HepG2 (cell line): ENCODE results near the gene HOXA6. TPM values are rescaled to one million over a fixed set of nuclear protein-coding genes. Genes with fewer than 3 reads are reported as not detected.

ENCODE experiments used
- ATAC-seq: fragments of 200-7000 bp; cut with Tn5 transposase; 3 replicates; pipeline ENCODE4 v1.9.1; 2020; ENCODE audit warnings: mild to moderate bottlenecking, moderate library complexity
- BruUV-seq: library from RNA; stranded (reverse); fragments of 400-500 nt; replicated peaks from 2 replicates; lab custom pipeline; 2021; lab: Mats Ljungman, UMichigan
- CTCF ChIA-PET: fragments of 300-600 bp; formaldehyde crosslinking; extraction: SDS; loops from one replicate; lab custom pipeline; 2021; ENCODE audit warnings: low total read pairs, inconsistent platforms, low intra/inter-chr PET ratio; lab: Yijun Ruan, JAX
- POLR2A ChIA-PET: fragments of 350-600 bp; sonication (Branson Sonifier 250); formaldehyde crosslinking; loops from one replicate; lab custom pipeline; 2020; ENCODE audit warnings: antibody characterized with exemption, inconsistent platforms; lab: Yijun Ruan, JAX
- DNase-seq: peaks from one replicate; pipeline ENCODE4 v3.0.0-alpha.2; 2015; ENCODE audit warnings: low spot score
- FAIRE-seq: peaks from 3 replicates; lab custom pipeline; 2011; peaks lifted over from hg19 to GRCh38; lab: Jason Lieb, UNC
- H2AFZ ChIP-seq: one replicate; pipeline ENCODE4 v1.6.1; 2011; ENCODE audit warnings: low read length, inconsistent platforms
- H3K27ac ChIP-seq: fragments of 300-600 bp; 3 replicates; pipeline ENCODE4 v1.8.0; 2011; ENCODE audit warnings: mixed run types, mild to moderate bottlenecking, mixed read lengths, low read length, inconsistent platforms; ENCODE audit not compliant: insufficient read depth; ENCODE audit errors: extremely low read length
- H3K27me3 ChIP-seq, 2 experiments: fragments of 200-600 bp in 1 of 2; 2 replicates in 1 of 2; 3 replicates in 1 of 2; pipeline versions ENCODE4 v1.6.0 to v1.8.0; 2011; ENCODE audit warnings: low read length in 2 of 2, mild to moderate bottlenecking in 2 of 2, moderate library complexity in 2 of 2, inconsistent platforms in 1 of 2; ENCODE audit not compliant: insufficient read depth in 2 of 2, control insufficient read depth in 1 of 2
- H3K36me3 ChIP-seq, 2 experiments: fragments of 200-600 bp in 1 of 2; replicated peaks in 1 of 2; 2 replicates in 1 of 2; 3 replicates in 1 of 2; pipeline versions ENCODE4 v1.5.1 to v1.8.0; 2011; ENCODE audit warnings: low read length in 2 of 2, inconsistent platforms in 1 of 2; ENCODE audit not compliant: insufficient read depth in 2 of 2, control insufficient read depth in 1 of 2
- H3K4me1 ChIP-seq: 2 replicates; pipeline ENCODE4 v1.5.1; 2012; ENCODE audit warnings: low read length, inconsistent platforms; ENCODE audit not compliant: insufficient read depth
- H3K4me2 ChIP-seq: 2 replicates; pipeline ENCODE4 v1.6.0; 2011; ENCODE audit warnings: low read depth, low read length, inconsistent platforms
- H3K4me3 ChIP-seq, 3 experiments: fragments of 200-600 bp in 1 of 3; sonication (generic), shearing (Covaris generic) in 1 of 3; replicated peaks in 1 of 3; 2 replicates each; pipeline ENCODE4 v1.5.1; 2011 to 2016; ENCODE audit warnings: low read length in 3 of 3, inconsistent platforms in 2 of 3, low read depth in 2 of 3, mild to moderate bottlenecking in 2 of 3, control low read depth in 1 of 3, mixed read lengths in 1 of 3; ENCODE audit not compliant: insufficient read depth in 1 of 3
- H3K79me2 ChIP-seq: one replicate; pipeline ENCODE4 v1.6.1; 2011; ENCODE audit warnings: low read length, inconsistent platforms; ENCODE audit not compliant: insufficient read depth
- H3K9ac ChIP-seq: 2 replicates; pipeline ENCODE4 v1.6.0; 2011; ENCODE audit warnings: mild to moderate bottlenecking, low read depth, low read length, inconsistent platforms; ENCODE audit not compliant: insufficient read depth
- H3K9me3 ChIP-seq: 2 replicates; pipeline ENCODE4 v1.5.1; 2012; ENCODE audit warnings: mild to moderate bottlenecking, low read length
- H4K20me1 ChIP-seq: 2 replicates; pipeline ENCODE4 v1.6.0; 2011; ENCODE audit warnings: inconsistent platforms, mild to moderate bottlenecking, low read length, moderate library complexity; ENCODE audit not compliant: insufficient read depth
- ARID3A ChIP-seq: IDR thresholded peaks from 2 replicates; pipeline ENCODE4 v1.6.1; 2012; ENCODE audit warnings: low read depth, low read length, improper control_type of control experiment
- CCAR2 ChIP-seq: fragments of 200-400 bp; formaldehyde crosslinking; optimal IDR thresholded peaks from 2 replicates; pipeline ENCODE3; 2018; ENCODE audit warnings: low read depth, mild to moderate bottlenecking, low read length, moderate library complexity
- EED ChIP-seq: sonication (generic); formaldehyde crosslinking; IDR thresholded peaks from 2 replicates; pipeline ENCODE4 v1.5.0; 2020; ENCODE audit warnings: mild to moderate bottlenecking, missing genetic modification reagents
- FLYWCH1 ChIP-seq: sonication (generic); formaldehyde crosslinking; IDR thresholded peaks from 2 replicates; pipeline ENCODE4 v1.8.1; 2023; ENCODE audit warnings: mild to moderate bottlenecking, missing genetic modification reagents
- HDAC2 ChIP-seq: sonication (generic); formaldehyde crosslinking; IDR thresholded peaks from 2 replicates; pipeline ENCODE4 v1.4.0; 2020; ENCODE audit warnings: missing genetic modification reagents
- HES4 ChIP-seq: sonication (generic); formaldehyde crosslinking; IDR thresholded peaks from 2 replicates; pipeline ENCODE4 v1.9.0; 2021; ENCODE audit warnings: mild to moderate bottlenecking, missing genetic modification reagents, borderline replicate concordance
- MEIS2 ChIP-seq: sonication (generic); formaldehyde crosslinking; IDR thresholded peaks from 2 replicates; pipeline ENCODE4 v1.9.0; 2021; ENCODE audit warnings: mild to moderate bottlenecking, missing genetic modification reagents
- NR2F6 ChIP-seq, 2 experiments: IDR thresholded peaks; 2 replicates each; pipeline ENCODE4 v1.6.1; 2016; ENCODE audit warnings: antibody characterized with exemption in 1 of 2, mild to moderate bottlenecking in 1 of 2
- NR3C1 ChIP-seq: sonication (generic); formaldehyde crosslinking; IDR thresholded peaks from 2 replicates; pipeline ENCODE4 v1.4.0; 2020; ENCODE audit warnings: missing genetic modification reagents
- RAD21 ChIP-seq: fragments of 450-650 bp; formaldehyde crosslinking; IDR thresholded peaks from 2 replicates; pipeline ENCODE4 v1.5.0; 2020; ENCODE audit warnings: mild to moderate bottlenecking
- RBM39 ChIP-seq: fragments of 200-400 bp; formaldehyde crosslinking; IDR thresholded peaks from one replicate; pipeline ENCODE4 v1.6.1; 2018; ENCODE audit warnings: antibody characterized with exemption, mild to moderate bottlenecking, low read depth, low read length; ENCODE audit not compliant: poor library complexity, severe bottlenecking
- RFX5 ChIP-seq: IDR thresholded peaks from 2 replicates; pipeline ENCODE4 v1.6.1; 2011; ENCODE audit warnings: low read depth, low read length, improper control_type of control experiment
- SMYD3 ChIP-seq: sonication (generic); formaldehyde crosslinking; IDR thresholded peaks from 2 replicates; pipeline ENCODE4 v1.8.1; 2023; ENCODE audit warnings: mild to moderate bottlenecking, missing genetic modification reagents
- TGIF2 ChIP-seq: IDR thresholded peaks from 2 replicates; pipeline ENCODE4 v1.6.1; 2016; ENCODE audit warnings: control low read depth, missing compliant biosample characterization
- U2AF2 ChIP-seq: fragments of 200-400 bp; formaldehyde crosslinking; IDR thresholded peaks from 2 replicates; pipeline ENCODE4 v1.6.1; 2017; ENCODE audit warnings: low read depth, mild to moderate bottlenecking, low read length
- XRCC5 ChIP-seq: fragments of 200-400 bp; formaldehyde crosslinking; optimal IDR thresholded peaks from 2 replicates; pipeline ENCODE3; 2017; ENCODE audit warnings: mild to moderate bottlenecking, low read length
- ZFY ChIP-seq: sonication (generic); formaldehyde crosslinking; IDR thresholded peaks from 2 replicates; pipeline ENCODE4 v1.4.0; 2020; ENCODE audit warnings: missing genetic modification reagents
- ZKSCAN1 ChIP-seq: fragments of 150-350 bp; IDR thresholded peaks from 2 replicates; pipeline ENCODE4 v1.6.1; 2014; ENCODE audit warnings: low read length
- ZNF253 ChIP-seq: sonication (generic); formaldehyde crosslinking; IDR thresholded peaks from 2 replicates; pipeline ENCODE4 v1.8.0; 2022; ENCODE audit warnings: mild to moderate bottlenecking, missing genetic modification reagents, borderline replicate concordance
- ZNF773 ChIP-seq: sonication (generic); formaldehyde crosslinking; IDR thresholded peaks from 2 replicates; pipeline ENCODE4 v1.4.0; 2020; ENCODE audit warnings: missing genetic modification reagents, borderline replicate concordance
- WGBS: methylation state at CpG from one replicate; pipeline ENCODE4 v1.1.6; 2017; ENCODE audit warnings: low lambda C conversion rate; 5-methylcytosine and 5-hydroxymethylcytosine counted together
- in situ Hi-C: cut with HindIII; loops from 2 replicates; pipeline ENCODE4 v1.10.0; 2017; ENCODE audit warnings: low pct_unique_long_range_greater_than_20kb; ENCODE audit not compliant: extremely low pct_ligation_motif_present
- intact Hi-C: fragments of 100-400 bp; cut with micrococcal nuclease; formaldehyde crosslinking; loops from one replicate; pipeline ENCODE4 v1.10.0; 2022; ENCODE audit not compliant: unreplicated experiment
- polyA plus RNA-seq, 8 experiments: library from polyadenylated mRNA; depleted of rRNA in 3 of 8; stranded (reverse) in 7 of 8; unstranded in 1 of 8; fragments of >200 nt; fragmentation: Illumina TruSeq in 4 of 8; extraction: Trizol in 4 of 8; gene quantifications; 2 replicates each; pipeline versions ENCODE4 v1.2.1 to v1.2.3, GENCODE V29; 2011 to 2016; ENCODE audit warnings: low read depth in 4 of 8, missing spikeins in 1 of 8, mixed read lengths in 1 of 8; ENCODE audit not compliant: insufficient read depth in 1 of 8
- total RNA-seq, 5 experiments: library from RNA; depleted of rRNA; stranded (reverse); fragments of >200 nt; fragmentation: Illumina TruSeq; extraction: Trizol; gene quantifications; 2 replicates each; pipeline ENCODE4 v1.2.3, GENCODE V29; 2016; ENCODE audit warnings: low read depth in 1 of 5
- TF ChIP-seq, protein P1 (sequence below): sonication (generic); formaldehyde crosslinking; conservative IDR thresholded peaks from 2 replicates; pipeline ENCODE4 v1.8.1; 2023; ENCODE audit warnings: missing genetic modification reagents

Gene HOXA6
- total and polyA plus RNA-seq, 2 of the 13 experiments (the other 11 are each of a cell fraction or from before 2014, with no cell fraction given) = 1.3 to 1.5 TPM

- TF ChIP-seq ARID3A (0 out of 2 replicates have a peak, but pooled peaks have one; percentile 13), XRCC5 (peak; percentile 62), RAD21 (CRISPR knock-in tag) (0 out of 2 replicates have a peak, but pooled peaks have one; percentile 30), RBM39 (peak; percentile 30), U2AF2 (no peak), ZFY (peak; percentile 27; the same call in 1 of the 2 replicates), MEIS2 (CRISPR knock-in tag) (peak; percentile 49; the same call in 1 of the 2 replicates), HDAC2 (no peak)
- TF ChIP-seq, all 625 proteins: peak for 34
These were observed 32.2 kb upstream of the HOXA6 start (continued) for GRCh38 chr7:27179503-27180430.

DNA sequence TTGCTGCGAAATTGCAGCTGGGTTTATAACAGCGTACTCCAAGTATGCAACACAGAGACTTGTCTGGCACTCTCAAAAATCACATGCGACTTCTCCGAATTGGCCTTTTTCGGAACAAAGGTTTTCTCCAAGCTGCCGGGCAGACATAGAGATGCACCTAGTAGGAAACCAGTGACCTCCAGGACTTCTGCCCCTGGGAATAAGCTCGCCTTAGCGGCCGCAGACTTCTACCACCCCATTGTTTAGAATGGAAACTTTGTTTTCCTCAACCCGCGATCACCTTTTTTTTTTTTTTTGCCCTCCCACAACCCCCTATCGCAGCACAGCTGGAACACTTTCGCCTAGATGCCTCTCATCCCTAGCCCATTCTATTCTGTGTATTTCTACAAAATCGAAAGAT is 31.5 kb upstream of the HOXA6 start:
- H2AFZ ChIP-seq = no peak overlapping the region
- TF ChIP-seq EED (CRISPR knock-in tag) = no peak
- no peak for TF ChIP-seq NR3C1 (CRISPR knock-in tag)
- TF ChIP-seq ZNF253 = no peak
- no peak for TF ChIP-seq FLYWCH1 (CRISPR knock-in tag)
- TF ChIP-seq RFX5 = no peak
- no peak for TF ChIP-seq ZKSCAN1
- TF ChIP-seq, protein P1, sequence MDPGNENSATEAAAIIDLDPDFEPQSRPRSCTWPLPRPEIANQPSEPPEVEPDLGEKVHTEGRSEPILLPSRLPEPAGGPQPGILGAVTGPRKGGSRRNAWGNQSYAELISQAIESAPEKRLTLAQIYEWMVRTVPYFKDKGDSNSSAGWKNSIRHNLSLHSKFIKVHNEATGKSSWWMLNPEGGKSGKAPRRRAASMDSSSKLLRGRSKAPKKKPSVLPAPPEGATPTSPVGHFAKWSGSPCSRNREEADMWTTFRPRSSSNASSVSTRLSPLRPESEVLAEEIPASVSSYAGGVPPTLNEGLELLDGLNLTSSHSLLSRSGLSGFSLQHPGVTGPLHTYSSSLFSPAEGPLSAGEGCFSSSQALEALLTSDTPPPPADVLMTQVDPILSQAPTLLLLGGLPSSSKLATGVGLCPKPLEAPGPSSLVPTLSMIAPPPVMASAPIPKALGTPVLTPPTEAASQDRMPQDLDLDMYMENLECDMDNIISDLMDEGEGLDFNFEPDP = no peak
- no peak for TF ChIP-seq NR2F6 (IDR thresholded peaks at IDR 0.05)
- no peak for TF ChIP-seq NR2F6 (CRISPR knock-in tag; IDR thresholded peaks at IDR 0.05)
- TF ChIP-seq ZNF773 (CRISPR knock-in tag) = no peak
- TF ChIP-seq SMYD3 (CRISPR knock-in tag) = no peak
- no peak for TF ChIP-seq TGIF2 (CRISPR knock-in tag)
- no peak for TF ChIP-seq CCAR2
- no peak for TF ChIP-seq HES4

More for the DNA sequence above, 31.5 kb upstream of the HOXA6 start:
- H3K79me2 ChIP-seq = no peaks in the 10 kb centered on the region
- intact Hi-C loops (no loop called here), in situ Hi-C loops (no loop called here)
- ATAC-seq = no peak
- no peak for DNase-seq
- H4K20me1 ChIP-seq = no peaks in the 10 kb centered on the region
- H3K4me1 ChIP-seq = peaks cover 28% of the 10 kb centered on the region
- no peak for FAIRE-seq
- 75% methylated on average over 14 of the region's 14 CpGs for WGBS
- no TSS peak for BruUV-seq
- H3K9me3 ChIP-seq = no peaks in the 10 kb centered on the region
- no peaks in the 10 kb centered on the region for H3K36me3 ChIP-seq
- no peak overlapping the region for H3K27ac ChIP-seq
- peak overlapping the region; percentile 17; the same call in 1 of the 2 replicates for H3K9ac ChIP-seq
- peaks cover 12 to 85% of the 10 kb centered on the region in 2 experiments for H3K27me3 ChIP-seq
- ChIA-PET POLR2A (no interaction called here), CTCF (no interaction called here)
- no peak overlapping the region for H3K4me3 ChIP-seq
- peak overlapping the region; percentile 83 for H3K4me2 ChIP-seq
